GM12872 (cell line): ENCODE data around the gene CTRB2.

Experiments
- CTCF ChIP-seq: IDR thresholded peaks from 3 replicates; pipeline ENCODE4 v1.5.1; 2011; ENCODE audit warnings: low read depth, mild to moderate bottlenecking, low read length, moderate library complexity; ENCODE audit not compliant: insufficient read depth

Gene CTRB2

GRCh38 chr16:75172578-75172977, 34.4 kb downstream of the CTRB2 start:
- no peak for TF ChIP-seq CTCF

GRCh38 chr16:75169899-75170405, 37.0 kb downstream of the CTRB2 start:
- no peak for TF ChIP-seq CTCF

- TF ChIP-seq CTCF = no peak
Measured at GRCh38 chr16:75160386-75160785, 46.6 kb downstream of the CTRB2 start.
